ENCODE measurements around the gene DOCK2. TPM values are rescaled to one million over a fixed set of nuclear protein-coding genes. Genes with fewer than 3 reads are reported as not detected.
A peak's percentile ranks its signal among the peaks of the same experiment; 100 is the strongest.

Gene DOCK2
- total RNA-seq, 1 donor from 2014 or later = 1.2 TPM

- DNase-seq (ENCODE audit: extremely low read depth, low read depth, low spot score) = no peak
These were observed 327.2 kb downstream of the DOCK2 start for GRCh38 chr5:169964246-169964645.

DNA sequence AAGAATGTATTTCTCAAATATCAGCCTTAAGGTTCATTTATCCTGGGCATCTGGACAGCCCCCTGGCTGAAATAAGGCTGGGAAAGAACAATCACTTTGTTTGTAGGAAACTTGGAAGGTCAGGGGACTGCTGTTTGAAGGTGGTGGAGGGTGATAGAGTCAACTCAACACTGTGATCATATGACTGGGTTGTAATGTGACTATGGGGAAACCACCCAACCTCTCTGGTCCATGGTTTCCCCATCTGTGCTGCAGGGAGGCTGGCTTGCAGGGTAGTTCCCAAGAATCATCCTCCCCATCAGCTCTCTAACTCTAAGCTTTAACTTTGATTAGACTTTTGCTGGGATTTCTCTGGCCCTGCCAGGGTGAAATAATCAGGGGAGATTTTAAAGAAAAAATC lies 333.3 kb downstream of the DOCK2 start:
- no peak for DNase-seq (ENCODE audit: extremely low read depth, low read depth, low spot score)

DNA sequence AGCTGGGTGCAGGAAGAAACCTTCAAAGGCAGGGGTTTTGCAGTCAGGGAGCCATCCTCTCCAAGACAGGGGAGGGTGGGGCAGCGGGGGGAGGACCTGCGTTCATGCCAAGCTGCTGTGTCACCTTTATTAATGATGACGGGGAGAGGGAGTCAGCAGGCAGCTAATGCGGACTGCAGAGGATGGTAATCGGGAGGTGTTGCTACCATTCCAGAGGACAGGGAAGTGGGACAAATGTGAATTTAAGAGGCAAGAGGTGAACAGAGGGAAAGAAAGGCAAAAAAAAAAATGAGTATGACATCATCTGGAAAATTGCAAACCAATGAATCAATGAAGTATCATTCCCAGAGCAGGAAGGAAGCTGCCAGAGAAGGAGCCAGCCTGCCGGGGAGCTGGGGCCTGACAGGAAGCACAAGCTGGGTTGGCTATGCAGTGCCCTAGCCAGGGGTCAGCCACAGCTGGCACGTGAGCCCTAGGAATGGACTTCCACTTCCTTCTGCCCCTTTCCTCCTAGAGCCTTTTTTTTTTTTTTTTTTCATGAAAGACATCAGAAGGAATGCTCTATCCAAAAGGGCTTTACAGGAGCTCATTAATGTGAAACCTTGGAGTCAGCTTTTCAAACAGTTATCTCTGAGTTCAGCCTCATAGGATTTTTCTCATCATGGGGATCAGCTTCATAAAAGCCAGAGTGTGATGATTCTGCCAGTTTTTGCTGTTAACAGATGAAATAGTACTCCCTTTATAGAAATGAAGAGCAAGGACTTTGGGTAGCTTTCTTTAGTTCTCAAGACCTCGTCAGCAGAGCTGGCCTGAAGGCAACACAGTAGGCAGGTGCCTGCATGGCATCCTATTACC lies 334.1 kb downstream of the DOCK2 start:
- peak; percentile 45 for DNase-seq (ENCODE audit: extremely low read depth, low read depth, low spot score)

- no peak for DNase-seq (ENCODE audit: extremely low read depth, low read depth, low spot score)
These were observed 334.7 kb downstream of the DOCK2 start for GRCh38 chr5:169971780-169972179.

DNA sequence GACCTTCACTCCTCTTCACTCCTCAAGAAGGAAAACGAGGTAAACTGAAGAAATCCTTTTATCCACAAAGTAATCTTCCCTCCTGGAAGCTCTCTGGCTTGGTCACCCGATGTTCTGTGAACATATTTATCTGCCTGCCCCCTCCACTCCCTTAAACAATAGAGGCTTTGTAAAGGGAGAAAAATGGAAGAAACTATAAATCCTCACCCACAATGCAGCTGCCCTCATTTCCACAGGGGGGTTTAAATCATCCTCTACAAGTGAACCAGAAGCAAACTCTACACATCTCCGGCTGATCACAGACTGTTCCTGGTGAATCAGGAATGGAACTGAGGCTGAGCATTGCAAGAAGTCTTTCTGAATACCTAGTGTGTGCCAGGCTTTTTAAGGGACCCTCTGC lies 336.0 kb downstream of the DOCK2 start:
- no peak for DNase-seq (ENCODE audit: extremely low read depth, low read depth, low spot score)

DNA sequence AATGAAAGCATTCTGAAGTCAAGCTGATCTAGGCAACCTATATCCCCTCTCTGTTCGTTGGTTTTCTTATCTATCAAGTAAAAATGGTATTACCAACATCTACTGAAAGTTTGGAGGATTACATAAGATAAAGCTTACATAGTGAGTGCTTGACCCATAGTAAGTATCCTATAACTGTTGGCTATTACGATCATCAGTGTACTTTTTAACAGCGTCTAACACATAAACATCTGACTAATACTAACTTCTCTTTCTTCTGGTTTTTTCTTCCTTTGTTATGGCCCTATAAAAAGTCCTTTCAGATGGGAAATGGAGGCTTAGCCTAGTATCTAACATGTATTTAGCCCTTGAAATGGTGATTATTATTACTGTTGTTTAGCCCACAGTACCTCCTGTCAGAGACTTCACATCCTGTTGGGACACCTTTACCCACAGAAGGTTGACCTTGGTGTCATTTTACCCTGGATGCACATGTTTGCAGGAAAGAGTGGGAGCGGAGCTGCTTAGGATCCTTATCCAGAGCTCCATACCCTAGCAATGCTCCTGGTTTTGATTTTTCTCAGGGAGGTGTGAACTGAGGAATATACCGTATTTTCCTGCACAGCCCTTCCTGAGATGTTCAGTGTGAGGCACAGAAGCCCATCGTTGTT lies 337.2 kb downstream of the DOCK2 start:
- no peak for DNase-seq (ENCODE audit: extremely low read depth, low read depth, low spot score)

- DNase-seq (ENCODE audit: extremely low read depth, low read depth, low spot score) = no peak
These were observed 341.6 kb downstream of the DOCK2 start for GRCh38 chr5:169978714-169979113.

DNA sequence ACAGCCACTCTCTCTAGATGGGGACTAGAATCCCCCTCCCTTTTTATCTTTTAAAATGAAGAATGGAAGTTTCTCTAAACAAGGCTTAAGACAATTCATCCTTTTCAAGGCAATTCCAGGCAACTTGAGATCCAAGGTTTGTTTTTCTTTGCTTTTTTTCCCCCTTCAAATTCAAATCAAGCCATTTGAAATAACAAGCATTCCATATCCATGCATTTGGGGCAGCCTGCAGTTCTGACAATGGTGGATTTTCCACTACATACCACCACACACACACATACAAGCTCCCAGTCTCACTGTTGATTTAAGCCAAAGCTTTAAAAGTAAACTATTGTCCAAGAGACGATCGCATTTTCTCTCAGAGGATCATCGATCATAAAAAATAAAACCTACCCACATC lies 342.8 kb downstream of the DOCK2 start:
- DNase-seq (ENCODE audit: extremely low read depth, low read depth, low spot score) = no peak

DNA sequence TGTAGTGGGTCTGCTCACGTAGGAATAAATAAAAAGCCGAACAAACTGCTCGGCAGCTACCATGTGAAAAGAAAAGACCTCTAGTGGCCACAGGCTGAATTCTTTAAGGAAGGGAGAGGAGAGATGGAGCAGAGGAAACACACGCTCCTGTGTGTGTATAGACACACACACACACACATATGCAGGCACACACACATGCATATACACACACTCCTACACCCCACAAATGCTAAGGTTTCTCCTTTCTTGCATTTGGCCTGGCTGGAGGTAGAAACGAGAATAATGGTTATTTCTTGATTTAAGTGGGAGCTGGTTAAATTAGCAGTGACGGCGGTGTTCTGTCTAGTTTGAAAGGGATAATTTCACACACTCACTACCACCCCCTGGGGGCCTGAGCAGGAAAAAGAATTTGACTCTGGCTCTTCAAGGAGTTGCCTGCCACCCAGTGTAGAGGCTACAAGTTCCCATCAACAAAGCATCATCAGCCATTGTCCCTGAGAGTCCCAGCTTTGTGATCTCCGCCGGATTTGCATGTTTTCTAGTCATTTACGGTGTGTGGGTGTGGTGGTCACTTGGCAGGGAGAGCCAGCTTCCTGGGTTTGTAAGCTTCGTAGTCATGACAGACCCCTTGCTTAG lies 343.5 kb downstream of the DOCK2 start, which contains the start of gene INSYN2B:
INSYN2B (minus strand) TSS at position 78 of the 636 bp plus-strand sequence. CDS start 96,597 bp downstream, outside the sequence.
- DNase-seq (ENCODE audit: extremely low read depth, low read depth, low spot score) = peak; percentile 95

DNA sequence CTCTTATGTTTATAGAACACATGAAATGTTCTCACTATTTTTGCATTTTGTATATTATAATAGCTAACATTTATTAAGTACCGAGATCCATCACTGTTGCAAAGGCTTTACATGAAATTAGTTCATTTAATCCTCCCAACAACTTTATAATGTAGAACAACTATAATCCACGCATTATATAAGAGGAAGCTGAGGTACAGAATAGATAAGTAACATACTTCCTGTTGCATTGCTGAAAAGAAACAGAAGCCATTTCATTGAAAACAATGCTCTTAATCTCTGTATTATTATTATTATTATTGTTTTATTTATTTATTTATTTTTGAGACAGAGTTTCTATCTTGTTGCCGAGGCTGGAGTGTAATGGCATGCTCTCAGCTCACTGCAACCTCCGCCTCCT lies 351.1 kb downstream of the DOCK2 start:
- DNase-seq (ENCODE audit: extremely low read depth, low read depth, low spot score) = no peak

- no peak for DNase-seq (ENCODE audit: extremely low read depth, low read depth, low spot score)
These were observed 351.9 kb downstream of the DOCK2 start for GRCh38 chr5:169988947-169989346.

- no peak for DNase-seq (ENCODE audit: extremely low read depth, low read depth, low spot score)
These were observed 352.3 kb downstream of the DOCK2 start for GRCh38 chr5:169989365-169989764.

GRCh38 chr5:169991115-169991869 lies 354.2 kb downstream of the DOCK2 start:
- DNase-seq (ENCODE audit: extremely low read depth, low read depth, low spot score) = no peak

- DNase-seq (ENCODE audit: extremely low read depth, low read depth, low spot score) = no peak
These were observed 355.9 kb downstream of the DOCK2 start for GRCh38 chr5:169992789-169993484.

DNA sequence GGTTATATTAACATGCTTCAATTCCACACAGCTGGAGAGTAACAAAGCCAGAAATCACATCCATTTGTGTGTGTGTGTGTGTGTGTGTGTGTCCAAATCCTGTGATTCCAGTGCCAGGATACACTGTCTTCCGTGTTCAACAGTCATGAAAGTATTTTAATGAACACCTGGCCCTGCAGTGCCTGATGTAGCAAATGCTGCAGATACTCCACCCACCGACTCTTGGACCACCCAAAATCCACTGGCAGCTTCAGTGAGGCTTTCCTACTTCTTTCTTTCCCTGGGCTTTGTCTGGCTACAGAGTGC lies 356.4 kb downstream of the DOCK2 start:
- no peak for DNase-seq (ENCODE audit: extremely low read depth, low read depth, low spot score)

DNA sequence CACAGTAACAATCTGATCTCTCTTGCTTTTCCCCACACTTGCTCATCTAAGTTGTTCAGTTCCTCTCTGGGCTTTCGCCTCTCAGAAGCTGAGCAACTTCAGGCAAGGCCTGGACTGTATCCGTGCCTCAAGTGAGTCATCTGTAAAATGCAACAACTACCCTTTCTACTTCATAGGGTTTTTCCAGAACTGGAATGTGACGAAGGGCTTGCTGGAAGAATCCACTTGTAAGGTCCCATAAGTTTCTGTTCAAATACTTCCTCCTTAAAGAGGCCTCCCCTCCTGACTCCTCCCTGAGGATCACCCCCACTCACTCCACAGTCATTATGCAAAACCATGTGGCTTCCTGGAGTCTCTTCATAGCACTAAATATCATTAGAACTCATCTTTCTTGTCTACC lies 360.7 kb downstream of the DOCK2 start:
- no peak for DNase-seq (ENCODE audit: extremely low read depth, low read depth, low spot score)

DNA sequence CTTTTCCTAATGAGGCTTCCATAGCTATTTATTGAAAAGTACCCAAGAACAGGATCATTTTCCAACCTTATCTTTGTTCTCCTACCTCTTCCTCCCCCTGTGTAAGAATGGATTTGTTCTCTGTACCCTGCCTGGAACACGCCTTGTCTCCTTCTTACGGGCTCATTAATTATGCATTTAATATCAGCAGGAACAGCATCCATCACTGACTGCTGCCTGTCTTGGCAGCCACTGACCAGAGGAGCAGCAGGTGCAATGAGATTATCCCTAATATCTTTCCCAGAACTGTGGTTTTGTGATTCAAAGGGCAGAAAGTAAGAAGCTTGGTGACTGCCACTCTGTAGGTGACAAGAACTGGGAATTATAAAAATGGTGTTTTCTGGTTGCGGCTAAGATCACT lies 362.5 kb downstream of the DOCK2 start:
- DNase-seq (ENCODE audit: extremely low read depth, low read depth, low spot score) = no peak

DNA sequence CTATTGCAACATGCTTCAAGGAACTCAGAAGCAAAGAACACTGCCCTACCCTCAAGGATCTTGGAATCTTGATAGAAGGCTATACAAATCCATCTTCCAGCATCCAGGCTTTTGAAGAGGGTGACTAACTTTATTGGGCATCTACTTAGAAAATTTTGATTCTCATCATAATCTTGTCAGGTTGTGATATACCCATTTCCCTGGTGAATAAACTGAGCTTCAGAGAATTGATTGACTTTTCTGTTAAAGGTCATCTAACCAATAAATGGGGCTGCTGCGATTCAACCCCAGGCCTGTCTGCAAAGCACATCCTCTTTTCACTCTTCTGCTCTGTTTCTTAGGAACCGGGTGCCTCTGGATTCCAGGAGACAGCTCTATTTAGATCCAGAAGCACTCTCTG lies 363.1 kb downstream of the DOCK2 start:
- DNase-seq (ENCODE audit: extremely low read depth, low read depth, low spot score) = no peak

GRCh38 chr5:170006021-170006420 lies 368.9 kb downstream of the DOCK2 start:
- DNase-seq (ENCODE audit: extremely low read depth, low read depth, low spot score) = no peak

GRCh38 chr5:170008376-170008775 lies 371.3 kb downstream of the DOCK2 start:
- no peak for DNase-seq (ENCODE audit: extremely low read depth, low read depth, low spot score)

DNA sequence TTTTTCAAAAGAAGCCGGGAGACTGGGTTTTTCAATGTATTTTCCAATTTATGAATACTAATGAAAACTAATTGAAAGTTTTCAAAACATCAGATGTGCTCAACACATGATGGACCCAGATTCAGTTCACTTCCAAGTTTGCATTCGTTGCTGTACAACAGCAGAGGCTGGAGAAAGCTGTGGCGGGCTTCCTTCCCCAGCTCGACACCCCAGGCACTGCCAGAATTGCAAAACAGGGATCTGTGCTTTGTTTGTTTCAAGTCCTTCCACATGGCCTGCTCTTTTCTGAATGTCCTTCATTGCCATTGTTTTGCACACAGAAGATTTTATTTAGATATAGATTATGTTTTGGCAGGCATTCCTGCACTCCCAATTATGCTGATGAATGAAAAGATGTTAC lies 373.5 kb downstream of the DOCK2 start:
- DNase-seq (ENCODE audit: extremely low read depth, low read depth, low spot score) = no peak

Measured in glomerular endothelial cell (primary cell).